Measurements from ENCODE around the gene GPATCH2.
"Not testable (repeated sequence)": the region's sequence is repeated elsewhere in the genome, so short reads cannot be mapped to it uniquely, and the experiment has no call there.

The GPATCH2 gene

DNA sequence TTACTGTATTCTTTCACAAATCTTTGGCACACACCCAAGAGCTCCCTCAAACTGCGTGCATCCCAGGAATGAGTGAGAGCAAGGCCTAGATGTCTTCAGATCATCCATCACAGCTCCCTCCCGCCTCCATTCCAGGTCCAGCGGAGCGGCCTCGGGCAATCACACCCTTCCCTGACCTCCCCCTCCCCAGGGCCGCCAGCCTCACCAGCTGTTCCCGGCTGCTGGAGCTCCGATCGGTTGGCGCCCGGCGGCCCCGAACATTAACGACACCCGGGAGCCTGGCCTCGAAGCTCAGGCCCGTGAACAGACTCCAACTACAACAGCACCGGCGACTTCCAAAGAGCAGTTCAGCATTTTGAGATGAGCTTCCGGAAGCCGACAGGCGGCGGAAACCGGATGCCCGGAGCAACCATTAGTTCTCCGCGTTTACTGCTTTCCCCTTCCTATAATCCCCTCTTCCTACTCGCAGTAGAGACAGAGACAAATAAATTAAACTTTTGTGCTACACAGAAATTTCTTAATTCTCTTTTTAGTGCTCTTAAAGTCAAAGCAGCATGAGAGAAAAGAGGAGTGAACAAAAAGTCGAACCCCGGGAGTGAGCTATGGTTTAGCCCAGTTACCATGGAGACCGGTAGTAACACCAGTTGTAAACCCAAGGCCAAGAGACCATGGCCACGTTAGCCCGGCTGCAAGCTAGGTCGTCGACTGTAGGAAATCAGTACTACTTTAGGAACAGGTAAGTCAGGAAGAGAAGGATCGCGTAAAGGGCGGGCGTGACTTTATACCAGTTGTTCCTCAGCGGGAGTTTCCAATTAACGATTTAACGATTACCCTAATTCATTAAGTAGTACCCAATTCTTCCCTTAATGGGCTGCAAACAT, at the start of gene GPATCH2, which contains the start of gene SPATA17:
Gene GPATCH2, minus strand, starts transcription at position 380 of the 881 bp plus-strand sequence. Its CDS starts 119 bp downstream, at position 261.
Gene SPATA17, plus strand, starts transcription at position 634 of the 881 bp plus-strand sequence. Its CDS starts 35 bp downstream, at position 669.
- DNase-seq (ENCODE audit: low spot score): peak; percentile 65

DNA sequence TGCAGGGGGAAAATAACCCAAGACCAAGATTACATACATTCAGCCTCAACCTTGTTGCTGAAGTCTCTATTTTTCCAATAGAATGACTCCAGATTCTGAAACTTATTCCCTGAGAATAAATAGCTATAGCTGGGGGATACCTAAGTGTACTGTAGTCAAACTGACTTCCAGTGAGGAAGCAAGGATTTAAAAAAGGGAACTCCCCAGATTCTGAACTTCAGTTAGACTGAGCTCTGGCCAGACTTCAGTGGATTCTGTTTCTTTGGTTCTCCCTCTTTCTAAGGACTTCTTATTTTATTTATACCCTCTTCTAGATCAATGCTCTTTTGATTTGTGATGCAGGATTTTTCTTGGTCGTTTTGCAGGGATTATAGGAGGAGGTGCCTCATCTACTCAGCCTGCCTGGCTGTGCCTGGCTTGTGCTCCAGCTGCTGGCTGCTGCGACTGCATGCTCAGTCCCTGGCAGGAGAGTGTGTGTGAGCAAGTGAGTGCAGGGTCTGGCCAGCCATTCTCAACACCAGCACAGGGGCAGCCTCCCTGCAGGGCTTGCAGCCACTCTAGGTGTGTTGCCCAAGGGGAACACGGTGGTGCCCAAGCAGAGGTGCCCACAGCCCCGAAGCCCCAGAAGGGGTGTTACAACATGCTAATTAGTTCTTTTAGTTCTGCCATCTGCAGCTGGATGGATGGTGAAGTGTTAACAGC, 43.3 kb upstream of the GPATCH2 start:
- no peak for DNase-seq (ENCODE audit: low spot score)

DNA sequence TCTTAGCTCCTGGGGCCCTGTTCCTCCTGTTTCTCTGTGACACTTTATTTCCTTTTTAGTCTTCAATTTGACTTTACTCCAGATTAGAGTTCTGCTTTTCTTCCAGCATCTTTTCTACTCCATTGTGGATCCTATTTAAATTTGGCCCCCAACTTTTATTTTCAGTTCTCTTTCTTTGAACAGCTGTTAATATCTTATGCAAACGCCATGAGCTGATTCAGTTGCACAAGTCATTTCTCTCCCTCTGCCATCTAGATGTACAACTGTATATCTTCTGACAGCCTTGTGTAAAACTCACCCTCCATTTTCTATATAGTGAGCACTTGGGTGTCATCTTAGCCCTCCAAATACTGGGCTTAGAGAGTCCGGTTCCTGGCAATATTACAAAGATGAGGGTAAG, 42.5 kb upstream of the GPATCH2 start:
- DNase-seq (ENCODE audit: low spot score): no peak

DNA sequence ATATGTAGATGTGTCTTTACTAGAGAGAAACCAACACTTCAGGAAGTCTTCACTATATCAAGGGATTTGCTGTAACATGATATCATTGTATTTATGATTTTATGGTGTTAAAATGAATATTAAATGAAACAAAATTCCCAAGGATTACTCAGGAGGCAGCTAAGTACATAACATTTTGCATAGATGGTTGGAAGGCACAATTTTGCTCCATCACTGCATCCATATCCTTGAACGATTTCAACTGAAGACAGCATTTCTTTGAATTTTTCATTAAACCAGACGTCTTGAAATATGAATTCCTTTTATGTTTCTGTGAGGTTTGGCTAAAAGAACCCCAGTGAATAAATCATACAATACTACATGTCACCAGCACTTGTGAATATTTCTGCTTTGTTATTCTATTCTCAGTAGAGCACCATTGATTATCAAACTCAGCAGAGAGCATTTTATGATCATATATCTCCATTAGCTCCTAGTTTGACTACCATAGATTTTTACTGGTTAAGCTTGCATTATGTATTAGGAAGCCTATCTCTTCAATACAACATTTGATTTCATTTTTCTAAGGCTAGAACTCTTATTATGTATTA, 37.6 kb upstream of the GPATCH2 start:
- DNase-seq (ENCODE audit: low spot score): no peak

DNA sequence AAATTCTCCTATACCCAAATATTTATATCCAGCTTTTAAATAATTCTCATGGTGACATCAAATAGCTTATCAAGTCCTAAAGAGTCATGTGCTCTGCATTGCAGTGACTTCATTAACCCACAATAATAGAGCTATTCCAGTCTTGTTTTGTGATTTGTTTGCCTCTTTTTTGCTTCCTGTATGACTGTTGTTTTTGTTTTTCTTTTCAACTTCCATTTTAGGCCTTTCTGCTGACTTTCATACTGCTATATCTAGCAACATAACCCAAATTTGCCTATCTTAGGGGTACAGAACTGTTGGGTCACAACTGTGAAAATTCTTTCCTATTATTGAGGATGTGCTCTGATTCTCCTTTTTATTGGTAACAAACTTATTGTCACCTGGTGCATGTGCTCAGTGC, 30.5 kb upstream of the GPATCH2 start:
- DNase-seq (ENCODE audit: low spot score): no peak

DNA sequence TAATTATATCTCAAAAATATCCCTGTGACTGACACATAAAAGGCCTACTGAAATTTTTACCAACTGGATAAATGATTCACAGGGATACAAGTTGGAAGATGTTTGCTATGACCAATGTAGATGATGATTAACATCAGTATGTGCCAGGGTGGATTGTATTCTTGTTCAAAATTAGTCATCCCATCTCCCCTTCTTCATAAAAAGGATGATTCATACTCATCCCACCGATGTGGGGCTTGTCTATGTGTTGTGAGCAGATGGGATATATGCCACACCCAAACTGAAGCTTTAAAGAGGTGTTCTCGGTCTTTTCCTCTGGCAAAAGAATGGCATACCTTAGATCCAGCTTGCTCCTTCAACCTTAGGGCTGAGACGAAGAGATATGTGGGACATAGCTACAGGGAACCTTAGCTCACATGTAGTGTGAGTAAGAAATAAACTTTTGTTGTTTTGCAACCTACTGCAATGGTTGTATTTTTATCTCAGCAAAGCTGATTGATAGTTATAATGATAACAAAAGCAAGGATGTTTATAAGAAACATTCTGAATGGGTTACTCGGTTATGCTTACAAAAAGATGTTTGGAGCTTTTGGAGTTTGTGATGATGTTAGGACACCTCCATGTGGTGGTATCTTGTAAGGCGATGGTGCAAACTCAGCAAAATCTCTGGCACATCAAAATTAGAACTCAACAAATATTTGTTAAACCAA, 29.6 kb upstream of the GPATCH2 start:
- DNase-seq (ENCODE audit: low spot score): peak; percentile 9

DNA sequence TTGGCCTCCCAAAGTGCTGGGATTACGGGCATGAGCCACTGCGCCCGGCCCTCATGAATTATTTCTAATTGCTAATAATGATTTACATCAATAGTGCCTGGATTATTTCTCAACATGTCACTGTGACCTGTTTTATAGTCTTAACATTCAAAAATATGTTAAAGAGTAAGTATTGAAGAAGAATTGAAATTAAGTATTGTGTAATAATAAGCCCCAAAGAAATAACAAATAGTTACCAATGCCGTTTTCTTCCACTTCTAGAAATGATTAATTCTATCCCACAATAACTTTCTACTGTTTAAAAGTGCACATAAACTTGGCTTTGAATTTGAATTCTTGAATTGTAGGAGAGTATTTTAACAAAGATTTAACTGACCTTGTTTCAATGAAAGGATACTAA, 19.8 kb upstream of the GPATCH2 start:
- no peak for DNase-seq (ENCODE audit: low spot score)

DNA sequence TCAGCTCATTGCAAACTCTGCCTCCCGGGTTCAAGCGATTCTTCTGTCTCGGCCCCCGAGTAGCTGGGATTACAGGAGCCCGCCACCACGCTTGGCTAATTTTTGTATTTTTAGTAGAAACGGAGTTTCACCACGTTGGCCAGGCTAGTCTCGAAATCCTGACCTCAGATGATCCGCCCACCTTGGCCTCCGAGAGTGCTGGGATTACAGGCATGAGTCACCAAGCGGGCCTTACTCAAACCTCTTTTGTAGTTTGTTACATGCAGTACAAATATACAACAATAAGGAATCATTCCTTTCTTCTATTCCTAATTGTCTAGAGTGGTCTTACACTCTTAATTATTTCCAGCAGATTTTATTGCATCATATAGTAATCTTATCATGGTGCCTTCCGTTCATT, 16.9 kb upstream of the GPATCH2 start:
- DNase-seq (ENCODE audit: low spot score): no peak

DNA sequence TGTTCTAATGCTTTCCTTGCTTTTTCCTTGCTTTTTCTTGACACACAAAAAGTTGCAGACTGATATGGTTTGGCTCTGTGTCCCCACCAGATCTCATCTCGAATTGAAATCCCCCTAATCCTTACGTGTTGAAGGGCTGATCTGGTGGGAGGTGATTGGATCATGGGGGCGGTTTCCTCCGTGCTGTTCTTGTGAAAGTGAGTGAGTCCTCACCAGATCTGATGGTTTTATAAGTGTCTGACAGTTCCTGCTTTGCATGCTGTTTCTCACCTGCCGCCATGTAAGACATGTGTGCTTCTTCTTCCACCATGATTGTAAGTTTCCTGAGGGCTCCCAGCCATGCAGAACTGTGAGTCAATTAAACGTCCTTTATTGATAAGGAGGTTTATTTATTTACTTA, 11.6 kb upstream of the GPATCH2 start:
- no peak for DNase-seq (ENCODE audit: low spot score)

DNA sequence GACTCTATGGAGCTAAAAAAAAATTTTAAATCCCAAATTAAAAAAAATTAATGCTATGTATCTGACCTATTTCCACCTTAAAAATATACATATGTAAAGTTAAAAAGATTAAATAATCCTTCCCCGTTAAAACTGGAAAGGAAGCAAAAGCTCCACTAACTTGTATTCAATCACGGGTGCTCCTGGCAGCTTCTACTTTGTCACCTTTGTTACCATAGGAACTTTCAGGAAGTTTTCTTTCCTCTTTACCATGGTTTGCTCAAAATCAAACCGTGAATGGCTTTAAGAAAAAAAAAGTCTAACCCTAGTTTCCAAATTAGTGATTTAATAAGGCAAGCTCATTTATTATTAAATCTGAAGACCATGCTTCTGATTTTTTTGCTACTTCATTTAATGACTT, 3.5 kb downstream of the GPATCH2 start:
- DNase-seq (ENCODE audit: low spot score): no peak

DNA sequence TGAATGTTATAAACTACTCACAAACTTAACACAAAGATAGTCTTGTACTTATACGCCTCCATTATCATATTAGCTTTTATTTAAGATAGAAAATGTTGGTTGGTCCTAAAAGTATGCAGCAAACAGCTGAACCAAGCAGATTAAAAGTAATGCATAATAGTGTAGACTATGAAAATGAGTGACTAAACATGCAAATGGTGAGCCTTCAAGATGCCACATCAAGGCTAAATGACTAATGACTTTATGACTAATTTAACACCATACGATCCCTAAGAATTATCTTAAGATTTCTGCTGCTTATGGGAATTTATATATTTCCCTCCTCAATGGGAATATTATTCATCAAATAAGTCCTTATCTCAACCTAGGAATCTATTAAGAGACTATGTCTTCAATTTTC, 4.6 kb downstream of the GPATCH2 start:
- DNase-seq (ENCODE audit: low spot score): no peak

DNA sequence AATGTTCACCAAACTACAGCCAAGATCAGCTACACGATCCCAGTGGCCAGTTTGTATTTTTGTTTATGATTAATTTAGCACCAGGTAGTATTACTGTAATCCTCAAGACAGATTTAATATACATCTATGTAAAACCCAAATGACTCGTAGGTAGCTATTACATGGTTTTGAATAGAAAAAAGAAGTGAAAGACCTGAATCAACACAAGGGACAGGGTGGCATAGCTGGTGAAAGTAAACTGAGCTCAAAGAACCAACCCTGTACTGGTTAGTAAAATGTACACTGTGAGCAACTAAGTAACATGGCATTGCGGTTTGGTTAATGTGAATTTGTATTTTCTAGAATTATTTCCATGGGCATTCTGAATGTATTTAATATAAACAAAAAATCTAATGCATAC, 8.8 kb downstream of the GPATCH2 start:
- no peak for DNase-seq (ENCODE audit: low spot score)

DNA sequence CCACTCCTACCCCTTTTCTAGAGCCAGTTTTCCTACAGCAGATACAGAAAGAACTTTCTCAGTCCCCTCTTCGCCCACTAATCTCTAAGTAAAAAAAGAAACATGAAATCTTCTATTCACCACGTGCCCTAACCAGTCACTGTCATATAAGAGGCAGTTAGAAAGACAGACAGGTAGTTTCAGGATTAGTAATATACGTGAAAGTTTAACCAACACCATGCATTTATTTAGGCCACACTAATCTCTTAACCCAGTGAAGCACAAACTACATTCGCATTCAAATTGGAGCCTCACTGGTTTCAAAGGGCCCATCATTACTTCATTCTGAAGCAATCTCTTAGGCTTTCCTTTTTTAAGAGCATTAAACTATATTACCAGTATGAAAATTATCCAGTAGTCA, 10.1 kb downstream of the GPATCH2 start:
- DNase-seq (ENCODE audit: low spot score): no peak

DNA sequence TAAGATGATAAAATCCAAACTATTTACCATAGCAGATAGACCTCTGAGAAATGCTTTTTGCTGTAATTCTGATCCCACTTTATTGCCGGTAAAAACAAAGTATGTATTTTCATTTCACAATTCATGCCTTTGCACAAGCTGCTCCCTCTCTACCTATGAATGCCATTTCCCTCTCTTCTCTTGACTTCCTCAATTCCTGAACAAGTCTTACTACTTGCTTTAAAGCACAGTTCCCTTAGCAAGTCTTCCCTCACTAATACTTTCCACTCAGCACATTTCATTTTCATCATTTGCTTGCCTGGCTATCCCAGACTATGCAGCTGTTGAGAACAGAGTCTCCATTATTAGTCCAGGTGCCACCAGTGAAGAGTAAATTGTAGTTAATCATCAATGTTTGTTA, 13.8 kb downstream of the GPATCH2 start:
- DNase-seq (ENCODE audit: low spot score): no peak

DNA sequence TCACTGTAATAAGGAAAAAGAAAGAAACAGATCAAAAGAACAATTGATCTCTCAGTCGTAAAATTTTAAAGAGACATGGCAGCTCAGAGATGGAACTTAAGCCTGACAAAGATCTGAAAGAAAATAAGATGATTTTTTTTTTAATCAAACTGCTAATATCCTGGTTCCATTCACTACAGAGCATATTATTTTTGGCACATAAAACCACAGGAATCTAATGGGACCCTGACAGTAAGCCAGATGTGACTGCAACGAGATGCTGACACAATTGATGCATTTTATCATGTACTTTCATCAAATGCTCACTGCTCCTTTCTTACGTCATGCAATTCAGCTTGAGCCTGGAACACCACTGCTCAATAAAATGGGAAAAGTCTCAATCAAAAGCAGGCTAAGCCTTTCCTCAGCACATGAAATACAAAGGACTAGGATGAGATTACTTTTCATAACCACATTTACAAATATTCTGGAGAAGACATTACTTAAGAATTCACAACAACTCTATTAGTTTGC, 16.6 kb downstream of the GPATCH2 start:
- no peak for DNase-seq (ENCODE audit: low spot score)

DNA sequence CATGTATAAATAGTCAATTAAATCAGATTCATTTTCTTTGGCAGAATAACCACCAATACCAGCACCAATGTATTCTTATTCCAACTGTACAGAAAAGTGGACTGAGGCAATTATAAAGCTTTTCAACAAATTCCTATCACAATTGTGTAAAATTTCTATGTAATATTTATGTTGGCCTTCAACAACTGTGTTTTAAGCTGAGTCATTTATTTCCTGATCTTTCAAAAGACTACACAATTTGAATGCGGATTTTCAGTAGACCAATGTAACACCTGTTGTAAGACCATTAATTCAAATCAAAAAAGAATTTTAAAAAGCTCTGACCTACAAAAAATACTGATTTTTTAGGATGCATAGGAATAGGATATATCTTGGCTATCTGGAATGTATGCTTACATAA, 25.5 kb downstream of the GPATCH2 start:
- no peak for DNase-seq (ENCODE audit: low spot score)

DNA sequence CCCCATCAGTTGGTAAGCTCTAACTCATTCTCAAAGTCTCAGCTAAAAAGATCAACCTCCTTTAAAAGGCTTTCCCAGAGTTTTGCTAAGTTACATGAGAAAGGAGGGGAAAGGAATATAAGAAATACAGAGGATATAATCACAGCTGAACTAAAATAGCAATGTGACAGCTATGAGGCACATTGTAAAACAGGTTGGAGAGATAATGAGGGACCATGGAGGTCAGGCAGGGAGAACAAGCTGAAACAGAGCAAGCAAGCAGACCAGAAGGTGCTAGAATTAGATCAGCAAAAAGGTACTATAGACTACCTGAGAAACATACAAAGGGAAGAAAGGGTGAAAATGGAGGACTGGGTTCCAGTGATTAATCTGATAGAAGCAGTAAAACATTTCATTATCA, 28.5 kb downstream of the GPATCH2 start:
- no peak for DNase-seq (ENCODE audit: low spot score)

DNA sequence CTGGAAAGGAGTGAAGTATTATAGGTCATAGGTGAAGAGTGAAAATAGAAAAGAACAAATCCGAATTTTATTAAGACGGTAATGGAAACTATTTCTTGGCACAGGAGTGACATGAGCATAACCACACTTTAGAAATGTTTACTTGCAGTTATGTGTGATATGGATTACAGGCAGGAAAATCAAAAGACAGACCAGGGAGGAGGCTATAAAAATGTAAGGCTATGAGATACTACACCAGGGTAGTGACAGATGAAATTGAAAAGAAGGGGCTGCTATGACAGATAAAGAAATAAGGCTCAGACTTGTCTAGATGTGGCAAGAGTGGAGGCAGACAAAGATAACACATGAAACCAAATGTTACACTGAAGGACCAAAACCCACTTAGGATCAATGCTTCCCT, 31.7 kb downstream of the GPATCH2 start:
- DNase-seq (ENCODE audit: low spot score): no peak

DNA sequence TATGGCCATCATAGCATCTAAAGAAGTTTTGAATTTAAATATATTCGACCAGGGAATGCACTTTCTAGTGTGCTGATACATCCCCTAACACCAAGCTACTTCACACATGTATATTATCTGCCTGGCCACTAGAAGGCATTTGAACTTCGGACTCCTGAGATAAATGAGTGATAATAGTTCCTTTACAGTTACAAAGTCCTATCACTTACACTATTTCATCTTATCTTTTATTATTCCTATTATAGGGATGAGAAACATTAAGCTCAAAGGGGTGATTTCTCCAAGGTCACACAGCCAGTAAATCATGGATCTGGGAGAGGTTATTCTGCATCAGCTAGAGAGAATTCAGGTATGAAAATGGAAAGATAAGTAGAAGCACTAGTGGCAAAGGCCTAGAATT, 40.3 kb downstream of the GPATCH2 start:
- DNase-seq (ENCODE audit: low spot score): no peak

DNA sequence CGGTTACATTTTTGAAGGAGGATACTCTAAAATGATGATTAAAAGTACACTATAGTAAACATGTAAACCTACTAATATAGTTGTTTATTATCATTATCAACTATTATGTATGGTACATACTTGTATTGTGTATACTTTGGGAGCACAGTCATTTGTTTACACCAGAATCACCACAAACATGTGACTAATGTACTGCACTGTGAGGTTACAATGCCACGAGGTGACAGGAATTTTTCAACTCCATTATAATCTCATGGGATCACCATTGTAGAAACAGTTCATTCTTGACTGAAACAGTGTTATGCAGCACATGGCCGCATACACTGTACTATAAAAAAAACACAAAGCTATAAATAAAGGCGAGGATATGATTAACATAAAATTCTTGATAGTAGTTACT, 44.3 kb downstream of the GPATCH2 start:
- no peak for DNase-seq (ENCODE audit: low spot score)

DNA sequence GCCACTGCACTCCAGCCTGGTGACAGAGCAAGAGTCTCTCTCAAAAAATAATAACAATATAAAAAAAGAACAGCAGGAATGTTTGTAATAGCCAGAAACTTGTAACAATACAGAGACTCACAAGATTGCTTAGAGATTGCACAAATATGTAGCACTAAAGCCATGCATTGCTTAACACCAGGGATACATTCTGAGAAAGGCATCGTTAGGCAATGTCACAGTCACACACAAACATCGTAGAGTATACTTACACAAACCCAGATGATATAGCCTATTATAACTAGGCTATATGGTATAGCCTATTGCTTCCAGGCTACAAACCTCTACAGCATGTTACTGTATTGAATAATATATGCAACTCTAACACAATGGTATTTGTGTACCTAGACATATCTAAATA, 45.3 kb downstream of the GPATCH2 start:
- DNase-seq (ENCODE audit: low spot score): no peak

DNA sequence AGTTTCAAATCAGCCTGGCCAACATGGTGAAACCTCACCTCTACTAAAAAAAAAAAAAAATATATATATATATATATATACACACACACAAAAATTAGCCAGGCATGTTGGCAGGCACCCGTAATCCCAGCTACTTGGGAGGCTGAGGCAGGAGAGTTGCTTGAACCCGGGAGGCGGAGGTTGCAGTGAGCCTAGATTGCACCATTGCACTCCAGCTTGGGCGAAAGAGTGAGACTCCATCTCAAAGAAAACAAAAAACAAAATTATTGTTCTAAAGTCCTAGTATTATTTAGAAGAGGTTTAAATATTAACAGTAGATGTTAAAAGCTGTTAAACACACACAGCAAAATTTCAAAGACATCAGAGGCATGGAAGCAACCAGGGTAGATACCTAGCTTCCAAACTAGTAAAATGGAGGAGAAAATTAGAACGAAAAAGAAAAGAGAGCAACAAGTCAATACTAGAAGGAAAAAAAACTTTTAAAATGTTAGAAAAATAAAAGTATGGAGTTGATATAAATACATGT, 46.5 kb downstream of the GPATCH2 start:
- DNase-seq (ENCODE audit: low spot score): not testable (repeated sequence)

Data from HuH-7.5 (cell line).